Psoas muscle (tissue), 8 donors: Measurements from ENCODE around the gene CD3G. TPM values are rescaled to one million over a fixed set of nuclear protein-coding genes. Genes with fewer than 3 reads are reported as not detected.

ENCODE experiments used
- ATAC-seq, 4 donors: fragments of 200-7000 bp; cut with Tn5 transposase; one replicate each; pipeline ENCODE4 v1.9.1; 2020; ENCODE audit warnings: moderate library complexity in 3 of 4, mild to moderate bottlenecking in 2 of 4
- DNase-seq, 2 donors: peaks; one replicate each; pipeline ENCODE4 v3.0.0-alpha.2; 2020
- H3K27ac ChIP-seq: fragments of 200-600 bp; one replicate; pipeline ENCODE4 v1.8.0; 2022
- H3K27me3 ChIP-seq, 3 donors: fragments of 200-600 bp in 1 of 3; one replicate each; pipeline versions ENCODE4 v1.6.1 to v1.8.0; 2013 to 2022; ENCODE audit warnings: low read length in 2 of 3, mild to moderate bottlenecking in 2 of 3, moderate library complexity in 1 of 3; ENCODE audit not compliant: insufficient read depth in 3 of 3
- H3K36me3 ChIP-seq, 2 donors: fragments of 200-600 bp in 1 of 2; one replicate each; pipeline versions ENCODE4 v1.6.1 to v1.8.0; 2013 to 2022; ENCODE audit warnings: low read depth in 1 of 2, mild to moderate bottlenecking in 1 of 2, moderate library complexity in 1 of 2; ENCODE audit not compliant: insufficient read depth in 1 of 2
- H3K4me1 ChIP-seq: fragments of 200-600 bp; one replicate; pipeline ENCODE4 v1.8.0; 2022
- H3K4me3 ChIP-seq: fragments of 200-600 bp; one replicate; pipeline ENCODE4 v1.8.0; 2022; ENCODE audit warnings: mild to moderate bottlenecking
- H3K9me3 ChIP-seq: fragments of 200-600 bp; one replicate; pipeline ENCODE4 v1.8.0; 2022
- CTCF ChIP-seq: fragments of 200-600 bp; IDR thresholded peaks from one replicate; pipeline ENCODE4 v1.8.0; 2022; ENCODE audit warnings: antibody characterized with exemption
- whole genome bisulfite sequencing, 3 donors: extraction: QIAGEN DNeasy Blood & Tissue Kit; methylation state at CpG; one replicate each; pipeline versions ENCODE4 v1.1.6 to v1.1.7; 2013; 5-methylcytosine and 5-hydroxymethylcytosine counted together
- intact Hi-C, 2 donors: fragments of 100-400 bp; cut with DNase I; formaldehyde crosslinking; loops; one replicate each; pipeline versions ENCODE4 v1.11.0 to v1.14.2; 2022
- polyA plus RNA-seq, 3 donors: library from polyadenylated mRNA; stranded (reverse); fragments of 200-250 nt; gene quantifications; one replicate each; pipeline ENCODE4 v1.2.3, GENCODE V29; 2013
- total RNA-seq, 4 donors: library from RNA; stranded (reverse); fragmentation: NEBNext Ultra II Directional in 2 of 4; extraction: Animal tissue kit (Norgen Biotek cat#: 25700) in 2 of 4; gene quantifications; one replicate each; pipeline versions ENCODE4 v1.2.1 to v1.2.4, GENCODE V29; 2021 to 2023
- donor health status: healthy with polysubstance abuse.
- donor health status: DM: no; HTN: no; CAD: no; lungs with moderate emphysema.
- donor health status: Bipolar disorder and iron deficiency.
- donor health status: healthy.
- donor health status: DM: yes; HTN: yes; CAD: no.
- donor health status: DM: no; HTN: no; CAD: no.
- donor health status: DM: no; HTN: no; CAD: no.
- donor health status: DM: yes; HTN: yes; CAD: no.

Gene CD3G
- total and polyA plus RNA-seq, 7 donors: 0.01 to 0.71 (median 0.26) TPM

GRCh38 chr11:118353084-118353710 lies 9.1 kb downstream of the CD3G start:
- intact Hi-C loops: loop anchor here (2.0 to 10.0 kb wide), 3 partner anchors 154 to 208 kb away; no protein-coding TSS in a partner anchor
- peak; percentile 49 for TF ChIP-seq CTCF
- no peak for ATAC-seq
- Histone ChIP-seq H3K4me3 (no peak overlapping the region), H3K27ac (no peak overlapping the region), H3K27me3 (no peaks in the 10 kb centered on the region), H3K4me1 (no peaks in the 10 kb centered on the region), H3K36me3 (no peaks in the 10 kb centered on the region), H3K9me3 (no peaks in the 10 kb centered on the region)
- 9 to 14% (median 10%) methylated on average over 6 of the region's 6 CpGs for WGBS, 3 donors
- no peak for DNase-seq

DNA sequence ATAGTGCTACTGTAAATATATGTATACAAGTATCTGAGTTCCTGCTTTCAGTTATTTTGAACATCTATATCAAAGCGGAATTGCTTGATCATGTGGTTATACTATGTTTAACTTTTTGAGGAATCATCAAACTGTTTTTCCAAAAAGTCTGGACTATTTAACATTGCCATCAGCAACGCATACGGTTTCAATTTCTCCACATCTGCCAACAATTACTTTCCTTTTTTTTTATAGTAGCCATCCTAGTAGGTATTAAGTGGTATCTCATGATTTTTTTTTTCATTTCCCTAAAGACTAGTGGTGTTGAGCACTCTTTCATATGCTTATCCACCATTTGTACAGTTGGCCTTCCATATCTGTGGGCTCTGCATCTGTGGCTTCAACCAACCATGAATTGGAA lies 13.9 kb downstream of the CD3G start:
- no peak for ATAC-seq
- no peaks in the 10 kb centered on the region for H3K9me3 ChIP-seq
- H3K4me1 ChIP-seq: peaks cover 27% of the 10 kb centered on the region
- H3K4me3 ChIP-seq: no peak overlapping the region
- no peak for DNase-seq
- H3K36me3 ChIP-seq: no peaks in the 10 kb centered on the region
- 48 to 60% (median 48%) methylated on average over 3 of the region's 3 CpGs for WGBS, 3 donors
- intact Hi-C loops: loop anchor here in 1 of 2 donors (10.0 kb wide), 1 partner anchor 213 kb away; no protein-coding TSS in a partner anchor
- no peak overlapping the region for H3K27ac ChIP-seq
- no peak for TF ChIP-seq CTCF
- H3K27me3 ChIP-seq: no peaks in the 10 kb centered on the region

DNA sequence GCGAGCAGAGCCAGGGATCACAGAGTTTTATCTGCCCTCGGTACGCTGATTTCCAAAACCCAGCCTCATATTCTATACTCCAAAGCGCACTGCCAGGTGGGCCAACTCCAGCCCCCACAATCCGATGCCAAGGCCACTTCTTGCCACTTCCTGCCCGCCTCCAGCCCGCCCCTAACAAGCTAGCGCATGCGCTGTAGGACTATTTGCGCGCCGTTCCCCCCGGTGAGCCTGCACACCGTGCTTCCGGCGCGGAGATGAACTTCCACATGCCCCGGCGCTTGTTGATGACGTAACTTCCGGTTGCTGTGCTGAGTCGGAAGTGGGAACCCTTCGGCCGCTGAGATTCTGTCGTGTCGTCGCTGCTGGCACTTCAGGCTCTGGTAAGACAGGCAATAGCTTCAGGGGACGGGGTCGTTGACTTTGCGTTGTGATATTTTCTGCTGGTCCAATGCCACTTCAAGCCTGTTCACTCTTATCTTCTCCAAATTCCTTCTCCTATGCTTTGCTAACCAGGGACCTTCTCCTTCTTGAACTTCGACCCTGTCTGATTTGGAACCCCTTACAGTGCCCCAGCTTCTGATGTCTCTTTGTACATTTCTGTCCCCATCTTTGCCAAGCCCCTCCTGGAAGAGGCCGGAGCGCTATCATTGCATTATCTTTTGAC lies 15.3 kb downstream of the CD3G start, which contains the start of gene UBE4A:
Gene UBE4A, plus strand, starts transcription at position 306 of the 664 bp plus-strand sequence. CDS start 5,481 bp downstream, outside the sequence.
- Histone ChIP-seq H3K27me3 (no peaks in the 10 kb centered on the region), H3K9me3 (no peaks in the 10 kb centered on the region), H3K27ac (peak within 1 kb of the TSS; percentile 92), H3K36me3 (no peaks in the 10 kb centered on the region), H3K4me1 (peaks cover 38% of the 10 kb centered on the region), H3K4me3 (peak within 1 kb of the TSS; percentile 76)
- intact Hi-C loops: loop anchor here in 1 of 2 donors (10.0 kb wide), 1 partner anchor 215 kb away; no protein-coding TSS in a partner anchor
- WGBS, 3 donors: 3 to 4% (median 4%) methylated on average over 33 of the region's 33 CpGs
- TF ChIP-seq CTCF: no peak
- DNase-seq (peak; percentile 96 to 98), ATAC-seq (peak; percentile 96 to 99 (median 98))

GRCh38 chr11:118364956-118365615 lies 20.9 kb downstream of the CD3G start:
- no peaks in the 10 kb centered on the region for H3K9me3 ChIP-seq
- H3K36me3 ChIP-seq: peaks cover 14 to 40% of the 10 kb centered on the region in 2 donors
- peak overlapping the region; percentile 30 for H3K4me3 ChIP-seq
- H3K27ac ChIP-seq: peak overlapping the region; percentile 84
- H3K4me1 ChIP-seq: peaks cover 52% of the 10 kb centered on the region
- no peaks in the 10 kb centered on the region for H3K27me3 ChIP-seq
- intact Hi-C loops: loop anchor here in 1 of 2 donors (5.0 kb wide), 1 partner anchor 218 kb away; no protein-coding TSS in a partner anchor
- 52 to 64% (median 53%) methylated on average over 3 of the region's 3 CpGs for WGBS, 3 donors
- DNase-seq: no peak
- peak in 2 of 4 donors; percentile 10 to 24 for ATAC-seq
- TF ChIP-seq CTCF: no peak
